BLaER1 (cell line): ENCODE measurements around the gene NSUN7.
A peak's percentile ranks its signal among the peaks of the same experiment; 100 is the strongest.

ENCODE experiments used
- H3K27ac ChIP-seq: shearing (Covaris generic); formaldehyde crosslinking; 2 replicates; pipeline ENCODE4 v1.8.1; 2022
- H3K27me3 ChIP-seq: shearing (Covaris generic); formaldehyde crosslinking; 2 replicates; pipeline ENCODE4 v1.8.1; 2022
- H3K36me3 ChIP-seq: shearing (Covaris generic); formaldehyde crosslinking; 2 replicates; pipeline ENCODE4 v1.8.1; 2022
- H3K4me1 ChIP-seq: shearing (Covaris generic); formaldehyde crosslinking; 2 replicates; pipeline ENCODE4 v1.8.1; 2022
- H3K4me2 ChIP-seq: shearing (Covaris generic); formaldehyde crosslinking; 2 replicates; pipeline ENCODE4 v1.8.1; 2022
- H3K4me3 ChIP-seq: shearing (Covaris generic); formaldehyde crosslinking; 2 replicates; pipeline ENCODE4 v1.8.1; 2022
- H3K9ac ChIP-seq: shearing (Covaris generic); formaldehyde crosslinking; 2 replicates; pipeline ENCODE4 v1.8.1; 2022
- H3K9me3 ChIP-seq: shearing (Covaris generic); formaldehyde crosslinking; 2 replicates; pipeline ENCODE4 v1.8.1; 2022
- H4K20me1 ChIP-seq: shearing (Covaris generic); formaldehyde crosslinking; 2 replicates; pipeline ENCODE4 v1.8.1; 2022
- Cebpa-rat ChIP-seq: shearing (Covaris generic); IDR thresholded peaks from 2 replicates; pipeline ENCODE4 v1.8.1; 2022

The NSUN7 gene

GRCh38 chr4:40856840-40857362 is 107.1 kb downstream of the NSUN7 start:
- H3K9ac ChIP-seq, result peak overlapping the region; percentile 95
- peaks cover 29% of the 10 kb centered on the region; the same call in 1 of the 2 replicates for H4K20me1 ChIP-seq
- peaks cover 65% of the 10 kb centered on the region for H3K4me1 ChIP-seq
- H3K4me3 ChIP-seq, result peak overlapping the region; percentile 93
- H3K27ac ChIP-seq, result peak overlapping the region; percentile 93
- TF ChIP-seq Cebpa-rat, result no peak
- H3K36me3 ChIP-seq, result peaks cover 31% of the 10 kb centered on the region
- peak overlapping the region; percentile 91 for H3K4me2 ChIP-seq
- H3K27me3 ChIP-seq, result no peaks in the 10 kb centered on the region
- H3K9me3 ChIP-seq, result no peaks in the 10 kb centered on the region

GRCh38 chr4:40857956-40858355 is 108.2 kb downstream of the NSUN7 start:
- Histone ChIP-seq H3K4me3 (no peak overlapping the region), H3K9me3 (no peaks in the 10 kb centered on the region), H4K20me1 (peaks cover 21% of the 10 kb centered on the region; the same call in 1 of the 2 replicates), H3K4me2 (peak overlapping the region; percentile 91), H3K27me3 (no peaks in the 10 kb centered on the region), H3K36me3 (peaks cover 22% of the 10 kb centered on the region), H3K27ac (peak overlapping the region; percentile 1; the same call in 1 of the 2 replicates), H3K4me1 (peaks cover 54% of the 10 kb centered on the region), H3K9ac (no peak overlapping the region)
- TF ChIP-seq Cebpa-rat, result no peak

GRCh38 chr4:40858962-40859361 is 109.2 kb downstream of the NSUN7 start:
- peak overlapping the region; percentile 1; the same call in 1 of the 2 replicates for H3K27ac ChIP-seq
- H3K4me1 ChIP-seq, result peaks cover 44% of the 10 kb centered on the region
- peaks cover 12% of the 10 kb centered on the region for H3K36me3 ChIP-seq
- no peaks in the 10 kb centered on the region for H3K9me3 ChIP-seq
- no peaks in the 10 kb centered on the region for H3K27me3 ChIP-seq
- TF ChIP-seq Cebpa-rat, result no peak
- H3K9ac ChIP-seq, result no peak overlapping the region
- no peak overlapping the region for H3K4me3 ChIP-seq
- H4K20me1 ChIP-seq, result peaks cover 11% of the 10 kb centered on the region; the same call in 1 of the 2 replicates
- peak overlapping the region; percentile 91 for H3K4me2 ChIP-seq
